ENCODE measurements around the gene ZNF575.
"Not testable (repeated sequence)": the region's sequence is repeated elsewhere in the genome, so short reads cannot be mapped to it uniquely, and the experiment has no call there.

ZNF575 gene

DNA sequence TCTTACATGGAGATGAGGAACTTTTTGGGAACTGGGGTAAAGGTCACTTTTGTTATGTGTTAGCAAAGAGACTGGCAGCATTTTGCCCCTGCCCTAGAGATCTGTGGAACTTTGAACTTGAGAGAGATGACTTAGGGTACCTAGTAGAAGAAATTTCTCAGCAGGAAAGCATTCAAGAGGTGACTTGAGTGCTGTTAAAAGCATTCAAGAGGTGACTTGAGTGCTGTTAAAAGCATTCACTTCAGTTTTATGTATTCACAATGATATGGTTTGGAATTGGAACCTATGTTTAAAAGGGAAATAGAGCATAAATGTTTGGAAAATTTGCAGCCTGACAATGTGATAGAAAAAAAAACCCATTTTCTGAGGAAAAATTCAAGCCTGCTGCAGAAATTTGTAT is 20.6 kb upstream of the ZNF575 start:
- not testable (repeated sequence) for DNase-seq

GRCh38 chr19:43518051-43518450 is 14.9 kb upstream of the ZNF575 start:
- no peak for DNase-seq

GRCh38 chr19:43519436-43520088 is 13.4 kb upstream of the ZNF575 start:
- DNase-seq: peak; percentile 77

DNA sequence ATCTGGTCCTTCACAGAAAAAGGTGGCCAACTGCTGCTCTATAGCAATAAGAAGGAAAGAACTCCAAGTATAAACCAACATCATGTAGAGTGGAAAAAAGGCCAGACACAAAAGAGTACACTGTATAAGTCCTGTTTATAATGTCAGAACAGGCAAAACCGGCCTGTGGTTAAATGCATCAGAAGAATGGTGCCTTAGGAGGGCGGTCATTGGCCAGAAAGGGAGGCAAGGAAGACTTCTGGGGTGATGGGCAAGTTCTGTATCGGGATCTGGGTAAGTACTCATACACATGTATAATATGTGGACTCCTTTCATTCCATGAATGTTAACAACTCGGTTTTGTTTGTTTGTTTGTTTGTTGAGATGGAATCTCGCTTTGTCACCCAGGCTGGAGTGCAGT is 10.1 kb upstream of the ZNF575 start:
- DNase-seq: no peak

- DNase-seq: not testable (repeated sequence)
Observed at GRCh38 chr19:43523696-43524095, 9.3 kb upstream of the ZNF575 start.

DNA sequence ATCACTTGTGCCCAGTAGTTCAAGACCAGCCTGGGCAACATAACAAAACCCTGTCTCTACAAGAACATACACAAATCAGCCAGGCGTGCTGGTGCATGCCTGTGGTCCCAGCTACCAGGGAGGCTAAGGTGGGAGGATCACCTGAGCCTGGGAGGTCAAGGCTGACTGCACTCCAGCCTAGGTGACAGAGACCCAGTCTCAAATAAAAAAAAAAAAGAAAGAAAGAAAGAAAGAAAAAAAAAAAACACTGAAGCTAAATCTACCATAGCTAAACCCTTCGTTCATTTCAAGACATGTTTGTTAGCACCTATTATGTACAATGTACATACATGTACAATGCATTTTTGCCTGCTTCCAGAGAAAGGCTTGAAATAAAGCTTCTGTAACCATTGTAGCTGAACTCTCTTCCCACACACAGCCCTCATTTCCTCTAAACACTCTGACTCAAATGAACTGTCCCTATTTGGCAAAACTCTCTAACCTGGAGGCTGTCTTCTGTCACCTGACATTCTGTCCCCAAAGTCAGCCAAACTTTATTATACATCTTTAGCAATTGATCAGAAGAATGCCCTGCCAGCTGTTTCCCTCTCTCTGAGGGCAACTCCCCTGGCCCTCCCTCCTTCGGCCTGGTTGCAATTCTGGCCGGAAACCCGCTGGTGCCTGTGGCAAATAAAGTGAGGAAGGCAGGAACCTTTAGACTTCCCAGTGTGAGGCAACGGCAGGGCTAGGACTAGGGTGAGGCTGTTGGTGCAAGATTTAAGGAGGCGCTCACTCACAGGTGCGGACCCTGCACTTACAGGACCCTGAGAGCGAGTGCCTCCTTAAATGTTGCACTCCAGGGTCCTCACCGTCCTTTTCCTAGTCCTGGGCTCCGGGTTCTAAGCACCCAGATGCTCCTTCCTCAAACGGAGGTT is 7.8 kb upstream of the ZNF575 start:
- DNase-seq: peak; percentile 59

DNA sequence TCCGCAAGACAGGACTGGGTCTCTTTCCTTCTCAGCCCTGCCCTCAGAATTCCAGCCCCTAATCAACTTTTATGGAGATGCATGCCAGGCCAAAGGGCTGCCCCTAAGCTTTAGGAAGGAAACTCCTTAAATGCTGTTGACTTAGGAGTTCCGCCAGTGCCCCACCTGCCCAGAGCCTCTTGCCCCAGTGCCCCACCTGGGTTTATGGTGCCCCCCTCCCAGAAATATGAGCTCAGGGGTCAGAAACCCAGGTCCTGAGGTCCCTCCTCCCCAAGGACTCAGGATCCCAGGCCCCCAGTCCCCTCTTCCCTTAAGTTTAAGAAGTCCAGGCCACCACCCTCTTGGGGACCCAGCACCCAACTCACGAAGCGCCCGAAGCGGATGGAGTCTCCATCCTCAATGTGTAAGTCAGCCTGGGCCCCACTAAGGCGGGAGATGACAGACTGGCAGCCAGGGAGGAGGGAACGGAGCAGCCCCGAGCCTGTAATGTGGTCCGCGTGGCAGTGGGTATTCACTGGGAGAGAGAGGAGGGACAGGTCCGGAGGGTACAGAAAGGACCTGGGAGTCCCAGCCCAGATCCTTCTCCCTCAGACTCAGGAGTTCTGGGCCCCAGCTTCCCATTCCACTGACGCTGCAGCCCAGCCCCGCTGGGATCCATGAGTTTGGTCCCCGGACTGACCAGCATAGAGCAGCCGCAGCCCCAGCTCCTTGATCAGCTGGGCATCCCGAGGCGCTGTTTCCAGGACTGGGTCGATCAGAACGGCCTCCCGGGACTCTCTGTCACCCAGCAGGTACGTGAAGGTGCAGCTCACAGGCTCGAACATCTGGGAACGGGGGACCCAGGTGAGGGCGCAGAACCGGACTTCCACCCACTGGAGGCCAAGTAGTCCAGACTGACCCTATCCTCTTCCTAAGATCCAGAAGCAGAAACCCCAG is 6.9 kb upstream of the ZNF575 start:
- DNase-seq: no peak

DNA sequence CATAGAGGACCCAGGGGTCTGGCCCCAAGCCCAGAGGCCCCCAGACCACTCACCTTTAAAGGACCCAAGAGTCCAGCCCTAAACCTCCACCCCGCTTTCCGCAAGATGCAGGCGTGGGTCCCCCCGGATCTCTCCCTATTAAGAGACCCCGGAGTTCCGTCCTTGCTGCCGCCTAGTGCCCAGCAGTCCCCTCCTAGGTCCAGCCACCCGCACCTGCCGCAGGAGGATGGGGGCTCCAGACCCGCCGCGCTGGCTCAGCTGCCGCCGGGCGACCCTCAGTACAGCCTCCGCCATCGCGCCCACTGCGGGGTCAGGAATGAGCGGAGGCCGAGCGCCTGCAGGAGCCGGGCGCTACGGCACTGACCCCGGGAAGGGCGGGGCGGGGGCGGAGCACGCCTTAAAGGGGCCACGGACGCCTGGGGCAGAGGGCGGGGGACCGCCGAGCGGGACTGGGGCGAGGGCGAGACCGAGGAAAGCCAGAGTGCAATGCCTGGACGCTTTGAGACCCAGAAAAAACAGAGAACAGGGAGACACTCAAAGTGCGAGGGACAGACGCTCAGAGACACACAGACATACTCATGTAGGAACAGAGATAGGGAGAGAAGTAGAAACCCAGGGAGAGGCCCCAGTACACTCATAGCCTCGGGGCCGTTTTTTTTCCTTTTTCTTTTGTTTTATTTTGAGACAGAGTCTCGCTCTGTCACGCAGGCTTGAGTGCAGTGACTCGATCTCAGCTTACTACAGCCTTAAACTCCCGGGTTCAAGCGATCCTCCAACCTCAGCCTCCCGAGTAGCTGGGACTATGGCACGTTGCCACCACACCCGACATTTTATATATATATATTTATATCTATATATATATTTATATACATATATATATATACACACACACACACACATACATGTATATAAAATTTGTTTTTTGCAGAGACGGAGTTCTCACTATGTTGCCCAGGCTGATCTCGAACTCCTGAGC is 5.8 kb upstream of the ZNF575 start, which contains the start of gene ETHE1:
Gene ETHE1 (minus strand): TSS at position 318 of the 976 bp plus-strand sequence. CDS start 24 bp downstream, at position 294.
- DNase-seq: peak; percentile 61

DNA sequence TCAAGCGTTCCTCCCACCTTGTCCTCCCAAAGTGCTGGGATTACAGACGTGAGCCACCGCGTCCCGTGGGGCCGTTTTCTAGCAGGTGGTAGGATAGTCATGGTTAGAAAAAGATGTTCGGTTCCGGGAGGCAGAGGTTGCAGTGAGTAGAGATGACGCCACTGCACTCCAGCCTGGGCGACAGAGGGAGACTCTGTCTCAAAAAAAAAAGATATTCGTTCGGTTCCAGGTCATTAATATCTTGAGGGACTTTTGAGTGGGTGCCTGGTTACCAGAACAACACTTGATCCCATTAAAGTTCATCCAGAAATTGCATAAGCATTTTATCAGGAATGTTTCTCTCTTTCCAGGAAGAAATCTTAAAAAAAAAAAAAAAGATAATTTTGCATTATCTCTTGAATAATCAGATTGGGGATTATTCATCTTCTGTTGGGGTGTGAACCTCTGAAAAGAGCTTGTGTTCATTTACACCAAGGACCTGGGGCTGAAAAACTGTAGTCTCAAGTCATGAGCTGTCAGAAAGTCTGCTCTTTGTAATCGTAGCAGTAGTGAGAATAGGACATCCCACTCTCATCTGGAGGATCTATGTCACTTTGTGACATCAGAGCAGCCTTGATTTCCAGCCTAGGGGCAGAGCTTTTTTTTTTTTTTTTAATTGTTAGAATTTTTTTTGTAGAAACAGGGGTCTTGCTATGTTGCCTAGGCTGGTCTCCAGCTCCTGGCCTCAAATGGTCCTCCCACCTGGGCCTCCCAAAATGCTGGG is 4.9 kb upstream of the ZNF575 start:
- no peak for DNase-seq

- no peak for DNase-seq
Observed at GRCh38 chr19:43532571-43532961, 422 bp upstream of the ZNF575 start.

- peak; percentile 95 for DNase-seq
Observed at GRCh38 chr19:43533546-43534304, 737 bp downstream of the ZNF575 start.

DNA sequence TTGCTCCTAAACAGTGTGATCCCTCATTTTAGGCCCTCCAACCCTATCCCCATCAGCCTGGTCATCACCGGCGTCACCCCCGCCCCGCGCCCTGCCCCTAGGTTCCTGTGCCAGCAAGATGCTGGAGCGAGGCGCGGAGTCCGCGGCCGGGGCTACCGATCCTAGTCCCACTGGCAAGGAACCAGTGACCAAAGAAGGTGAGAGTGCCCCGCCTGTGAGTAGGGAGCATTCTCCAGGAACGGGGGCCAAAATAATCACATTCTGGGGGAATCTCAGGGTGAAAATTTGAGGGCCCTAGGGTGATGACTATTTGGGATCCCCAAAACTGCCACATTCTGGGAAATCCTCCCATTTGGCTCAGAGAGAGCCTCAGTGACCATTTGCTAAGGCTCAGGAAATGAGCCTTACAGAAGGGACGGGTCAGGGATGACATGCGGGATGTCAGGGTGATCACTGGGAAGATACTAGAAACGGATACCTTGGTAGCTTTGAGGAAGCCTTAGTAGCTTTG is 1.4 kb downstream of the ZNF575 start:
- DNase-seq: no peak

DNA sequence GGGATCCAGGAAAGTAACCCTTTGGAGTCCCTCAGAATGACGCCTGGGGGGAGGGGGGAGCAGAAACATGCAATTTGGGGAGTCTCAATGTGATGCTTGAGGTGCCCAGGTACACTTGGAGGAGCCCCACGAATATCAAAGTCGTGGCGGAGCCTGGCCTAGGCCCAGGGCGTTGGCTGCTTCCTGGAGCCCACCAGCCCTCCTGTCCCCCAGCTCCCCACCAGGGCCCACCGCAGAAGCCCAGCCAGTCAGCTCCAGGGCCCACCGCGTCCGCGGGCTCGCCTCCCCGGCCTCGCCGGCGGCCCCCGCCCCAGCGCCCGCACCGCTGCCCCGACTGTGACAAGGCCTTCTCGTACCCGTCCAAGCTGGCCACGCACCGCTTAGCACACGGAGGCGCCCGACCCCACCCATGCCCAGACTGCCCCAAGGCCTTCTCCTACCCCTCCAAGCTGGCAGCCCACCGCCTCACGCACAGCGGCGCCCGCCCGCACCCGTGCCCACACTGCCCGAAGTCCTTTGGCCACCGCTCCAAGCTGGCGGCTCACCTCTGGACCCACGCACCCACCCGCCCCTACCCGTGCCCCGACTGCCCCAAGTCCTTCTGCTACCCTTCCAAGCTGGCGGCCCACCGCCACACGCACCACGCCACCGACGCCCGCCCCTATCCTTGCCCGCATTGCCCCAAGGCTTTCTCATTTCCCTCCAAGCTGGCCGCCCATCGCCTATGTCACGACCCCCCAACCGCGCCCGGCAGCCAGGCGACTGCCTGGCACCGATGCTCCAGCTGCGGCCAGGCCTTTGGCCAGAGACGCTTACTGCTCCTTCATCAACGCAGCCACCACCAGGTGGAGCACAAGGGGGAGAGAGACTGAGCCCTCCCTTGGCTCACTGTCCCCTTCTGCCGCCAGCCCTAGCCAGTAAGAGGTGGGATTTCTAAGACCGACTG is 2.1 kb downstream of the ZNF575 start:
- DNase-seq: no peak

GRCh38 chr19:43538922-43539321 is 5.9 kb downstream of the ZNF575 start:
- no peak for DNase-seq

DNA sequence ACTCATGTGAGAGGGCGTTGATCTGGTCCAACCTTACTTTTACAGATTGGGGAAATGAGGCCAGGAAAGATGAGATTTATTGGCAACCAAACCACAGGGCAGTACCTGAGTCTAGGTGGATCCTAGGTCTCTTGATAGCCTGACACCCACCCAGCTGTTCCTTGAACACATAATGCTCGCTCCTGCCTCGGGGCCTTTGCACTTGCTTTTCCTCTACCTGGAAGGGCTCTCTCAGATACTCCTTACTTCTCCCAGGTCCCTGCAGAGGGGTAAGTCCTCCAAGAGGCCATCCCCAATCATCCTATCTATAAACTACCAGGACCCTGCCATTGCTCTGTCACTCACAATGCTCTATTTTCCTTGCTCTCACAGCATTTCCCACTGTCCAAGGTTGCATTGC is 7.4 kb downstream of the ZNF575 start:
- DNase-seq: no peak

GRCh38 chr19:43541920-43542650 is 9.1 kb downstream of the ZNF575 start:
- DNase-seq: no peak

- DNase-seq: no peak
Observed at GRCh38 chr19:43544077-43544476, 11.1 kb downstream of the ZNF575 start.

DNA sequence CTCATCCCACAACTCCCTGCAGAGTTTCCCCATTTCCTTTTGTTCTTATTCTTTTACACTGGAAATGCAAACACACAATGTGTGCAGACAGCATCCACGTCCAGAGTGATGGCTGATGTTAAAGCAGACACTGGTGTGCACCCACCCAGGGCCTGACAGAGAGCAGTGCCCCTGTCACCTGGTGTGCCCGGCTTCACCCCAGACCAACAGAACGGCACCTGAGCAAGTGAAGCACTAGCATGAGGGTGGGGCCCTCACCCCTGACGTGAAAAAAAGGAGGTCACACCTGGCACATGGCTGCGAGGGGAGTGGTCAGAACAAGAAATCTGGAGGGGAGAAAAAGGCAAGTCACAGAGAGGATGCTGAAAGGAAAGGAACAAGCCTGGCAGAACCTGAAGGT is 12.3 kb downstream of the ZNF575 start:
- DNase-seq: no peak
